Measurements from ENCODE around the gene S100A8.

The S100A8 gene

GRCh38 chr1:153343040-153343681 is 47.7 kb downstream of the S100A8 start:
- Mint-ChIP-seq H3K36me3 (ENCODE audit: low read depth) (no peaks in the 10 kb centered on the region), H3K4me1 (ENCODE audit: low read depth) (peaks cover 45% of the 10 kb centered on the region), H3K4me3 (no peak overlapping the region), H3K9me3 (no peaks in the 10 kb centered on the region), H3K27ac (no peak overlapping the region), H3K27me3 (peaks cover 48% of the 10 kb centered on the region)

GRCh38 chr1:153342178-153342577 is 48.7 kb downstream of the S100A8 start:
- Mint-ChIP-seq H3K9me3 (no peaks in the 10 kb centered on the region), H3K27me3 (peaks cover 44% of the 10 kb centered on the region), H3K36me3 (ENCODE audit: low read depth) (no peaks in the 10 kb centered on the region), H3K4me3 (no peak overlapping the region), H3K4me1 (ENCODE audit: low read depth) (peaks cover 45% of the 10 kb centered on the region), H3K27ac (no peak overlapping the region)

GRCh38 chr1:153341431-153341934 is 49.4 kb downstream of the S100A8 start:
- Mint-ChIP-seq H3K9me3 (no peaks in the 10 kb centered on the region), H3K4me1 (ENCODE audit: low read depth) (peaks cover 42% of the 10 kb centered on the region), H3K36me3 (ENCODE audit: low read depth) (no peaks in the 10 kb centered on the region), H3K27me3 (peaks cover 44% of the 10 kb centered on the region), H3K4me3 (no peak overlapping the region), H3K27ac (no peak overlapping the region)

- Mint-ChIP-seq H3K4me1 (ENCODE audit: low read depth) (peaks cover 31% of the 10 kb centered on the region), H3K27ac (no peak overlapping the region), H3K27me3 (peaks cover 34% of the 10 kb centered on the region), H3K4me3 (no peak overlapping the region), H3K36me3 (ENCODE audit: low read depth) (no peaks in the 10 kb centered on the region), H3K9me3 (no peaks in the 10 kb centered on the region)
These were observed 50.5 kb downstream of the S100A8 start for GRCh38 chr1:153340356-153340755.
